A549 (cell line): ENCODE results near the gene EFHD1.

Experiments used
- EP300 ChIP-seq, 2 experiments: fragments of >200 bp; sonication (Bioruptor Twin); formaldehyde crosslinking; IDR thresholded peaks; 2 replicates in 1 of 2; 3 replicates in 1 of 2; pipeline ENCODE4 v1.6.1; 2016 to 2017
- RFX5 ChIP-seq: fragments of 450-650 bp; IDR thresholded peaks from 2 replicates; pipeline ENCODE4 v1.7.1; 2014; ENCODE audit warnings: antibody characterized with exemption, mild to moderate bottlenecking, moderate library complexity
- SMC3 ChIP-seq: fragments of >200 bp; sonication (Bioruptor Twin); formaldehyde crosslinking; IDR thresholded peaks from 3 replicates; pipeline ENCODE4 v1.6.1; 2018; ENCODE audit warnings: inconsistent platforms

DNA sequence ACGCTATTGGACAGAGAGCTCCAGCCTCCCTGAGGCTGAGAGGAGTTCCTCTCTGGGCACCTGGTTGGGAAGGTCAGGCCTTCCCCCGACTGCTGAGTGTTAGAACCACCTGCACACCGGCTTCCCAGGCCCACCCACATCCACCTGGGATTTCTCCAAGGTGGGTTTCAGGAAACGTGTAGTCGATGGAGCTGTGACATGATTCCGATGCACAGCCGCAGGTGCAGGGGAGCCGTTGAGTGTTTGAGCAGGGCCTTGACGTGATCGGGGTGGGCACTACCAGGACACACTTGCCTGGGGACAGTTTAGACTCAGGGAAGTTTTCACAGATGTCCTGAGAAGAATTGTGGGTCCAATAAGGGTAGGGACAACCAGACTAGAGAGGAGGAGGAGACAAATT is 42.0 kb downstream of the EFHD1 start:
- TF ChIP-seq RFX5 (no peak), SMC3 (no peak), EP300 (IDR thresholded peaks at IDR 0.05) (no peak)
